B cell (primary cell): ENCODE data around the gene SLC30A2. TPM values are rescaled to one million over a fixed set of nuclear protein-coding genes. Genes with fewer than 3 reads are reported as not detected.

Experiments
- ATAC-seq: fragments of 200-7000 bp; cut with Tn5 transposase; one replicate; pipeline ENCODE4 v1.10.0; 2021; ENCODE audit warnings: low read depth, mild to moderate bottlenecking, moderate number of reproducible peaks, moderate library complexity
- CTCF ChIA-PET: fragments of 350-600 bp; sonication (Branson Sonifier 250); formaldehyde crosslinking; loops from one replicate; lab custom pipeline; 2021; ENCODE audit warnings: antibody characterized with exemption, inconsistent platforms; lab: Charles Lee
- POLR2A ChIA-PET: fragments of 350-600 bp; sonication (Branson Sonifier 250); formaldehyde crosslinking; loops from one replicate; lab custom pipeline; 2021; ENCODE audit warnings: antibody characterized with exemption; lab: Charles Lee
- DNase-seq: peaks from one replicate; pipeline ENCODE4 v3.0.0; 2013
- H2AFZ ChIP-seq: 2 replicates; pipeline ENCODE4 v1.6.1; 2012; ENCODE audit warnings: mild to moderate bottlenecking, low read depth, low read length; ENCODE audit not compliant: insufficient read depth, poor library complexity, severe bottlenecking
- H3K27ac ChIP-seq, 2 donors: 1 replicate in 1 of 2; 2 replicates in 1 of 2; pipeline ENCODE4 v1.5.1; 2012 to 2013; ENCODE audit warnings: low read length in 2 of 2, mild to moderate bottlenecking in 2 of 2, moderate library complexity in 1 of 2
- H3K27me3 ChIP-seq, 4 experiments: fragments of 200-600 bp in 1 of 4; sonication (generic) in 1 of 4; replicated peaks in 1 of 4; 1 replicate in 2 of 4; 2 replicates in 2 of 4; pipeline versions ENCODE4 v1.6.1 to v1.7.0; 2013 to 2016; ENCODE audit warnings: low read length in 3 of 4, mild to moderate bottlenecking in 2 of 4, mixed read lengths in 1 of 4, moderate library complexity in 1 of 4; ENCODE audit not compliant: insufficient read depth in 4 of 4, control insufficient read depth in 3 of 4; ENCODE audit errors: control extremely low read depth in 1 of 4
- H3K36me3 ChIP-seq, 2 experiments: replicated peaks in 1 of 2; 1 replicate in 1 of 2; 2 replicates in 1 of 2; pipeline versions ENCODE4 v1.6.1 to v1.7.1; 2013; ENCODE audit warnings: low read length in 1 of 2; ENCODE audit not compliant: insufficient read depth in 2 of 2, control insufficient read depth in 1 of 2; ENCODE audit errors: control extremely low read depth in 1 of 2, extremely low read depth in 1 of 2
- H3K4me1 ChIP-seq, 2 donors: fragments of 200-600 bp in 1 of 2; sonication (generic) in 1 of 2; 1 replicate in 1 of 2; 2 replicates in 1 of 2; pipeline versions ENCODE4 v1.5.1 to v1.6.1; 2013 to 2017; ENCODE audit warnings: low read length in 2 of 2; ENCODE audit not compliant: control insufficient read depth in 2 of 2, insufficient read depth in 2 of 2
- H3K4me2 ChIP-seq: replicated peaks from 2 replicates; pipeline ENCODE3; 2012; ENCODE audit warnings: mild to moderate bottlenecking, low read depth, low read length; ENCODE audit not compliant: poor library complexity, severe bottlenecking
- H3K4me3 ChIP-seq, 5 experiments: fragments of 200-600 bp in 1 of 5; sonication (generic) in 1 of 5; 1 replicate in 3 of 5; 2 replicates in 2 of 5; pipeline versions ENCODE4 v1.5.1 to v1.7.0; 2011 to 2016; ENCODE audit warnings: low read length in 4 of 5, mild to moderate bottlenecking in 4 of 5, low read depth in 2 of 5, control low read depth in 1 of 5, moderate library complexity in 1 of 5; ENCODE audit not compliant: insufficient read depth in 1 of 5; ENCODE audit errors: control extremely low read depth in 1 of 5, extremely low read depth in 1 of 5
- H3K79me2 ChIP-seq: fragments of 200-600 bp; sonication (generic); one replicate; pipeline ENCODE4 v1.6.0; 2016; ENCODE audit warnings: low read length; ENCODE audit not compliant: control insufficient read depth, insufficient read depth
- H3K9ac ChIP-seq: fragments of 200-600 bp; sonication (generic); 2 replicates; pipeline ENCODE4 v1.6.1; 2017; ENCODE audit warnings: mild to moderate bottlenecking, low read length, moderate library complexity
- H3K9me3 ChIP-seq, 3 donors: one replicate each; pipeline versions ENCODE4 v1.6.1 to v1.7.1; 2013; ENCODE audit warnings: low read length in 2 of 3; ENCODE audit not compliant: control insufficient read depth in 2 of 3, insufficient read depth in 1 of 3; ENCODE audit errors: control extremely low read depth in 1 of 3
- H4K20me1 ChIP-seq: 2 replicates; pipeline ENCODE4 v1.6.0; 2012; ENCODE audit warnings: mild to moderate bottlenecking, low read length; ENCODE audit not compliant: insufficient read depth, control insufficient read depth, poor library complexity, severe bottlenecking
- H3K27ac Mint-ChIP-seq: one replicate; pipeline ENCODE4 v1.8.0; 2021; ENCODE audit warnings: mixed read lengths
- H3K27me3 Mint-ChIP-seq: one replicate; pipeline ENCODE4 v1.8.0; 2021; ENCODE audit warnings: mixed read lengths
- H3K4me1 Mint-ChIP-seq: one replicate; pipeline ENCODE4 v1.8.0; 2021; ENCODE audit warnings: mixed read lengths
- H3K4me3 Mint-ChIP-seq: one replicate; pipeline ENCODE4 v1.8.0; 2021; ENCODE audit warnings: mixed read lengths
- H3K9me3 Mint-ChIP-seq: one replicate; pipeline ENCODE4 v1.8.0; 2022; ENCODE audit warnings: mixed read lengths; ENCODE audit not compliant: insufficient read depth
- CTCF ChIP-seq: fragments of 200-600 bp; IDR thresholded peaks from one replicate; pipeline ENCODE4 v1.8.0; 2022; ENCODE audit warnings: antibody characterized with exemption, mild to moderate bottlenecking
- EZH2 ChIP-seq: IDR thresholded peaks from 2 replicates; pipeline ENCODE4 v1.6.1; 2012; ENCODE audit warnings: borderline replicate concordance, low read depth, mild to moderate bottlenecking, moderate library complexity, low read length; ENCODE audit not compliant: insufficient read depth, poor library complexity, severe bottlenecking
- WGBS: methylation state at CpG from one replicate; pipeline ENCODE4 v1.1.5; 2013; ENCODE audit warnings: missing lambda C conversion rate; ENCODE audit not compliant: insufficient coverage; 5-methylcytosine and 5-hydroxymethylcytosine counted together
- intact Hi-C: fragments of 100-400 bp; cut with micrococcal nuclease; formaldehyde crosslinking; loops from one replicate; pipeline ENCODE4 v1.10.0; 2022
- polyA plus RNA-seq: library from polyadenylated mRNA; depleted of rRNA; stranded (reverse); fragments of >200 nt; gene quantifications from 2 replicates; pipeline ENCODE4 v1.2.3, GENCODE V29; 2012
- total RNA-seq, 2 donors: library from RNA; stranded (reverse); fragments of 120-200 nt in 1 of 2; gene quantifications; 1 replicate in 1 of 2; 2 replicates in 1 of 2; pipeline versions ENCODE4 v1.2.3 to v1.2.4, GENCODE V29; 2013 to 2022

The SLC30A2 gene
- total and polyA plus RNA-seq, 2 donors (not counting 1 experiment from before 2014, with no cell fraction given) = not detected

- intact Hi-C loops = no loop called here
- Histone ChIP-seq H3K36me3 (no peaks in the 10 kb centered on the region), H3K79me2 (no peaks in the 10 kb centered on the region), H3K9ac (no peak overlapping the region), H2AFZ (no peak overlapping the region), H3K9me3 (no peaks in the 10 kb centered on the region), H3K4me3 (no peak overlapping the region), H3K4me1 (no peaks in the 10 kb centered on the region), H3K27ac (no peak overlapping the region), H3K27me3 (no peaks in the 10 kb centered on the region), H3K4me2 (no peak overlapping the region), H4K20me1 (no peaks in the 10 kb centered on the region)
- no peak overlapping the region for H3K4me3 Mint-ChIP-seq
- H3K9me3 Mint-ChIP-seq = no peaks in the 10 kb centered on the region
- TF ChIP-seq CTCF (no peak), EZH2 (no peak)
- POLR2A ChIA-PET = no interaction called here
- WGBS = 95% methylated on average over 16 of the region's 16 CpGs
- H3K27ac Mint-ChIP-seq = no peak overlapping the region
- DNase-seq (no peak), ATAC-seq (no peak)
- peaks cover 8% of the 10 kb centered on the region for H3K27me3 Mint-ChIP-seq
- H3K4me1 Mint-ChIP-seq = no peaks in the 10 kb centered on the region
- CTCF ChIA-PET = no interaction called here
These were observed 39.2 kb downstream of the SLC30A2 start for GRCh38 chr1:26006710-26007109.

- ATAC-seq (no peak), DNase-seq (no peak)
- TF ChIP-seq CTCF (no peak), EZH2 (no peak)
- intact Hi-C loops = no loop called here
- H3K4me3 ChIP-seq = no peak overlapping the region
- no peaks in the 10 kb centered on the region for H4K20me1 ChIP-seq
- H2AFZ ChIP-seq = no peak overlapping the region
- no peaks in the 10 kb centered on the region for H3K79me2 ChIP-seq
- no peak overlapping the region for H3K27ac Mint-ChIP-seq
- no peaks in the 10 kb centered on the region for H3K9me3 Mint-ChIP-seq
- no peak overlapping the region for H3K27ac ChIP-seq
- POLR2A ChIA-PET = no interaction called here
- H3K4me1 Mint-ChIP-seq = no peaks in the 10 kb centered on the region
- H3K9me3 ChIP-seq = no peaks in the 10 kb centered on the region
- H3K36me3 ChIP-seq = no peaks in the 10 kb centered on the region
- CTCF ChIA-PET = interaction anchor here (0.6 kb wide), 1 partner anchor 9 kb away, joined by 3 read pairs; no protein-coding TSS in a partner anchor
- 100% methylated on average over 4 of the region's 4 CpGs for WGBS
- no peak overlapping the region for H3K4me3 Mint-ChIP-seq
- H3K4me1 ChIP-seq = no peaks in the 10 kb centered on the region
- no peak overlapping the region for H3K9ac ChIP-seq
- no peak overlapping the region for H3K4me2 ChIP-seq
- no peaks in the 10 kb centered on the region for H3K27me3 ChIP-seq
- H3K27me3 Mint-ChIP-seq = peaks cover 8% of the 10 kb centered on the region
These were observed 40.3 kb downstream of the SLC30A2 start for GRCh38 chr1:26005434-26006105.
